MG63 (cell line): ENCODE data around the gene CD44. TPM values are rescaled to one million over a fixed set of nuclear protein-coding genes. Genes with fewer than 3 reads are reported as not detected.
A peak's percentile ranks its signal among the peaks of the same experiment; 100 is the strongest.
"Not testable (repeated sequence)": the region's sequence is repeated elsewhere in the genome, so short reads cannot be mapped to it uniquely, and the experiment has no call there.

Source experiments
- DNase-seq: peaks from one replicate; pipeline ENCODE4 v3.0.0-alpha.2; 2020
- H3K27me3 ChIP-seq: fragments of 250-450 bp; sonication (Bioruptor Pico); 2 replicates; pipeline ENCODE4 v1.5.1; 2020; ENCODE audit warnings: mild to moderate bottlenecking, moderate library complexity
- H3K36me3 ChIP-seq: fragments of 250-450 bp; sonication (Bioruptor Pico); 2 replicates; pipeline ENCODE4 v1.5.1; 2020; ENCODE audit warnings: mild to moderate bottlenecking, moderate library complexity
- H3K4me3 ChIP-seq: fragments of 250-450 bp; sonication (Bioruptor Pico); 2 replicates; pipeline ENCODE4 v1.5.1; 2020; ENCODE audit warnings: mild to moderate bottlenecking, moderate library complexity
- H3K9me3 ChIP-seq: fragments of 250-450 bp; sonication (Bioruptor Pico); 2 replicates; pipeline ENCODE4 v1.5.1; 2020; ENCODE audit warnings: mild to moderate bottlenecking, moderate library complexity
- total RNA-seq: library from RNA; depleted of rRNA; stranded (reverse); fragments of >200 nt; shearing (Covaris generic); gene quantifications from 2 replicates; pipeline ENCODE4 v1.2.3, GENCODE V29; 2014; ENCODE audit warnings: low replicate concordance

Gene CD44
- total RNA-seq, 1 experiment from 2014 or later = 1,423 TPM

GRCh38 chr11:35207471-35208403, 68.8 kb downstream of the CD44 start:
- DNase-seq = no peak
- Histone ChIP-seq H3K36me3 (peaks cover 99% of the 10 kb centered on the region), H3K4me3 (no peak overlapping the region), H3K9me3 (no peaks in the 10 kb centered on the region; the same call in 1 of the 2 replicates), H3K27me3 (no peaks in the 10 kb centered on the region)

GRCh38 chr11:35208795-35209194, 69.8 kb downstream of the CD44 start:
- no peak overlapping the region for H3K4me3 ChIP-seq
- DNase-seq = no peak
- H3K27me3 ChIP-seq = no peaks in the 10 kb centered on the region
- peaks cover 99% of the 10 kb centered on the region for H3K36me3 ChIP-seq
- H3K9me3 ChIP-seq = no peaks in the 10 kb centered on the region; the same call in 1 of the 2 replicates

- Histone ChIP-seq H3K27me3 (no peaks in the 10 kb centered on the region), H3K9me3 (no peaks in the 10 kb centered on the region; the same call in 1 of the 2 replicates), H3K36me3 (peaks cover 99% of the 10 kb centered on the region), H3K4me3 (no peak overlapping the region)
- no peak for DNase-seq
These were observed 72.0 kb downstream of the CD44 start for GRCh38 chr11:35210876-35211546.

GRCh38 chr11:35211952-35212351, 73.0 kb downstream of the CD44 start:
- no peak for DNase-seq
- Histone ChIP-seq H3K36me3 (peaks cover 100% of the 10 kb centered on the region), H3K9me3 (no peaks in the 10 kb centered on the region; the same call in 1 of the 2 replicates), H3K27me3 (no peaks in the 10 kb centered on the region), H3K4me3 (no peak overlapping the region)

- H3K9me3 ChIP-seq = no peaks in the 10 kb centered on the region; the same call in 1 of the 2 replicates
- DNase-seq = no peak
- H3K27me3 ChIP-seq = no peaks in the 10 kb centered on the region
- H3K4me3 ChIP-seq = no peak overlapping the region
- H3K36me3 ChIP-seq = peaks cover 99% of the 10 kb centered on the region
These were observed 75.3 kb downstream of the CD44 start for GRCh38 chr11:35214226-35214770.

- H3K9me3 ChIP-seq = no peaks in the 10 kb centered on the region; the same call in 1 of the 2 replicates
- peaks cover 99% of the 10 kb centered on the region for H3K36me3 ChIP-seq
- no peaks in the 10 kb centered on the region for H3K27me3 ChIP-seq
- no peak overlapping the region for H3K4me3 ChIP-seq
- DNase-seq = peak; percentile 93
These were observed 75.8 kb downstream of the CD44 start for GRCh38 chr11:35214792-35215193.

- Histone ChIP-seq H3K36me3 (peaks cover 99% of the 10 kb centered on the region), H3K4me3 (no peak overlapping the region), H3K9me3 (no peaks in the 10 kb centered on the region), H3K27me3 (no peaks in the 10 kb centered on the region)
- no peak for DNase-seq
These were observed 77.0 kb downstream of the CD44 start for GRCh38 chr11:35215945-35216344.

GRCh38 chr11:35216962-35217678, 78.1 kb downstream of the CD44 start:
- no peak for DNase-seq
- Histone ChIP-seq H3K27me3 (no peaks in the 10 kb centered on the region), H3K36me3 (peaks cover 99% of the 10 kb centered on the region), H3K9me3 (no peaks in the 10 kb centered on the region), H3K4me3 (no peak overlapping the region)

GRCh38 chr11:35218956-35219355, 80.0 kb downstream of the CD44 start:
- DNase-seq = no peak
- Histone ChIP-seq H3K27me3 (no peaks in the 10 kb centered on the region), H3K36me3 (peaks cover 96% of the 10 kb centered on the region), H3K4me3 (no peak overlapping the region), H3K9me3 (no peaks in the 10 kb centered on the region)

GRCh38 chr11:35223371-35223796, 84.4 kb downstream of the CD44 start:
- no peak overlapping the region for H3K4me3 ChIP-seq
- DNase-seq = no peak
- H3K36me3 ChIP-seq = peaks cover 98% of the 10 kb centered on the region
- no peaks in the 10 kb centered on the region for H3K27me3 ChIP-seq
- H3K9me3 ChIP-seq = no peaks in the 10 kb centered on the region

GRCh38 chr11:35223991-35224390, 85.0 kb downstream of the CD44 start:
- no peaks in the 10 kb centered on the region for H3K27me3 ChIP-seq
- H3K36me3 ChIP-seq = peaks cover 98% of the 10 kb centered on the region
- H3K4me3 ChIP-seq = no peak overlapping the region
- DNase-seq = no peak
- H3K9me3 ChIP-seq = no peaks in the 10 kb centered on the region

- Histone ChIP-seq H3K27me3 (no peaks in the 10 kb centered on the region), H3K36me3 (peaks cover 98% of the 10 kb centered on the region), H3K9me3 (no peaks in the 10 kb centered on the region), H3K4me3 (no peak overlapping the region)
- no peak for DNase-seq
These were observed 87.1 kb downstream of the CD44 start for GRCh38 chr11:35225946-35226520.

- not testable (repeated sequence) for DNase-seq, H3K27me3 ChIP-seq, H3K4me3 ChIP-seq, H3K9me3 ChIP-seq
- peaks cover 98% of the 10 kb centered on the region for H3K36me3 ChIP-seq
These were observed 87.8 kb downstream of the CD44 start for GRCh38 chr11:35226756-35227155.

- Histone ChIP-seq H3K4me3 (no peak overlapping the region), H3K36me3 (peaks cover 100% of the 10 kb centered on the region), H3K9me3 (no peaks in the 10 kb centered on the region), H3K27me3 (no peaks in the 10 kb centered on the region)
- no peak for DNase-seq
These were observed 88.8 kb downstream of the CD44 start for GRCh38 chr11:35227576-35228327.

- Histone ChIP-seq H3K9me3 (no peaks in the 10 kb centered on the region; the same call in 1 of the 2 replicates), H3K36me3 (peaks cover 97% of the 10 kb centered on the region), H3K4me3 (no peak overlapping the region), H3K27me3 (no peaks in the 10 kb centered on the region)
- no peak for DNase-seq
These were observed 89.4 kb downstream of the CD44 start for GRCh38 chr11:35228328-35228725.

GRCh38 chr11:35230388-35230787, 91.4 kb downstream of the CD44 start:
- Histone ChIP-seq H3K36me3 (peaks cover 77% of the 10 kb centered on the region), H3K9me3 (peaks cover 9% of the 10 kb centered on the region), H3K4me3 (no peak overlapping the region), H3K27me3 (no peaks in the 10 kb centered on the region)
- DNase-seq = no peak
